ENCODE data around the gene ATG13.
"Not testable (repeated sequence)": the region's sequence is repeated elsewhere in the genome, so short reads cannot be mapped to it uniquely, and the experiment has no call there.

DNA sequence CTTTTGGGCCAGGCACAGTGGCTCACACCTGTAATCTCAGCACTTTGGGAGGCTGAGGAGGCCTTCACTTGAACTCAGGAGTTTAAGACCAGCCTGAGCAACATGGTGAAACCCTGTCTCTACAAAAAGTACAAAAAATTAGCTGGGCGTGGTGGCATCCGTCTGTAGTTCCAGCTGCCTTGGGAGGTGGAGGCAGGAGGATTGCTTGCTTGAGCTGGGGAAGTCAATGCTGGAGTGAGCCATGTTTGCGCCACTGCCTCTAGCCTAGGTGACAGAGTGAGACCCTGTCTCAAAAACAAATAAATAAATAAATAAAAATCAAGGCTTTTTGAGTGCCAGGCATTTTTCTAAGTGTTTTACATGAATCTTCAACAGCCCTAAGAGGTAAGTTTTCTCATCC lies 53.2 kb downstream of the ATG13 start:
- TF ChIP-seq, protein P1, sequence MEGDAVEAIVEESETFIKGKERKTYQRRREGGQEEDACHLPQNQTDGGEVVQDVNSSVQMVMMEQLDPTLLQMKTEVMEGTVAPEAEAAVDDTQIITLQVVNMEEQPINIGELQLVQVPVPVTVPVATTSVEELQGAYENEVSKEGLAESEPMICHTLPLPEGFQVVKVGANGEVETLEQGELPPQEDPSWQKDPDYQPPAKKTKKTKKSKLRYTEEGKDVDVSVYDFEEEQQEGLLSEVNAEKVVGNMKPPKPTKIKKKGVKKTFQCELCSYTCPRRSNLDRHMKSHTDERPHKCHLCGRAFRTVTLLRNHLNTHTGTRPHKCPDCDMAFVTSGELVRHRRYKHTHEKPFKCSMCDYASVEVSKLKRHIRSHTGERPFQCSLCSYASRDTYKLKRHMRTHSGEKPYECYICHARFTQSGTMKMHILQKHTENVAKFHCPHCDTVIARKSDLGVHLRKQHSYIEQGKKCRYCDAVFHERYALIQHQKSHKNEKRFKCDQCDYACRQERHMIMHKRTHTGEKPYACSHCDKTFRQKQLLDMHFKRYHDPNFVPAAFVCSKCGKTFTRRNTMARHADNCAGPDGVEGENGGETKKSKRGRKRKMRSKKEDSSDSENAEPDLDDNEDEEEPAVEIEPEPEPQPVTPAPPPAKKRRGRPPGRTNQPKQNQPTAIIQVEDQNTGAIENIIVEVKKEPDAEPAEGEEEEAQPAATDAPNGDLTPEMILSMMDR (IDR thresholded peaks at IDR 0.05) = not testable (repeated sequence)
- TF ChIP-seq EP300 (IDR thresholded peaks at IDR 0.05) = not testable (repeated sequence)

Measured in ovary (tissue), 3 donors.